Liver (tissue), 9 donors: ENCODE data around the gene RRP8. TPM values are rescaled to one million over a fixed set of nuclear protein-coding genes. Genes with fewer than 3 reads are reported as not detected.

Source experiments
- DNase-seq: peaks from one replicate; pipeline ENCODE4 v3.0.0-alpha.2; 2017; ENCODE audit warnings: low spot score
- H3K27ac ChIP-seq, 2 donors: one replicate each; pipeline ENCODE4 v1.7.0; 2013; ENCODE audit warnings: inconsistent platforms in 2 of 2, low read length in 2 of 2, control low read depth in 1 of 2, low read depth in 1 of 2, mild to moderate bottlenecking in 1 of 2
- H3K27me3 ChIP-seq, 4 donors: one replicate each; pipeline versions ENCODE4 v1.6.1 to v1.7.0; 2013; ENCODE audit warnings: low read length in 3 of 4, inconsistent platforms in 1 of 4, mild to moderate bottlenecking in 1 of 4, moderate library complexity in 1 of 4; ENCODE audit not compliant: control insufficient read depth in 4 of 4, insufficient read depth in 4 of 4
- H3K36me3 ChIP-seq, 4 donors: one replicate each; pipeline versions ENCODE4 v1.6.1 to v1.7.0; 2013; ENCODE audit warnings: low read length in 3 of 4, mild to moderate bottlenecking in 3 of 4, low read depth in 1 of 4, moderate library complexity in 1 of 4; ENCODE audit not compliant: control insufficient read depth in 4 of 4, insufficient read depth in 3 of 4
- H3K4me1 ChIP-seq, 4 donors: one replicate each; pipeline versions ENCODE4 v1.6.1 to v1.7.0; 2013; ENCODE audit warnings: low read length in 3 of 4, mild to moderate bottlenecking in 3 of 4, moderate library complexity in 1 of 4; ENCODE audit not compliant: control insufficient read depth in 4 of 4, insufficient read depth in 4 of 4
- H3K4me3 ChIP-seq, 3 donors: one replicate each; pipeline versions ENCODE4 v1.6.1 to v1.7.0; 2013; ENCODE audit warnings: low read length in 3 of 3, control low read depth in 1 of 3, low read depth in 1 of 3, mild to moderate bottlenecking in 1 of 3
- H3K9ac ChIP-seq, 2 donors: one replicate each; pipeline ENCODE4 v1.7.0; 2013; ENCODE audit warnings: low read length in 2 of 2, mild to moderate bottlenecking in 2 of 2, moderate library complexity in 2 of 2, control low read depth in 1 of 2, low read depth in 1 of 2
- H3K9me3 ChIP-seq, 4 donors: one replicate each; pipeline versions ENCODE4 v1.6.1 to v1.7.0; 2013; ENCODE audit warnings: low read length in 3 of 4; ENCODE audit not compliant: control insufficient read depth in 4 of 4
- ATF3 ChIP-seq: IDR thresholded peaks from 2 replicates; pipeline ENCODE4 v1.6.1; 2016; ENCODE audit warnings: antibody characterized with exemption
- EGR1 ChIP-seq, 2 donors: IDR thresholded peaks; 2 replicates each; pipeline ENCODE4 v1.6.1; 2016 to 2018; ENCODE audit warnings: antibody characterized with exemption in 2 of 2, low read depth in 2 of 2
- FOXA1 ChIP-seq: IDR thresholded peaks from 2 replicates; pipeline ENCODE4 v1.6.1; 2016; ENCODE audit warnings: antibody characterized with exemption
- FOXA2 ChIP-seq: IDR thresholded peaks from 2 replicates; pipeline ENCODE4 v1.6.1; 2016; ENCODE audit warnings: antibody characterized with exemption
- GABPA ChIP-seq, 2 donors: IDR thresholded peaks in 1 of 2; conservative IDR thresholded peaks in 1 of 2; 2 replicates each; pipeline ENCODE4 v1.6.1; 2016; ENCODE audit warnings: antibody characterized with exemption in 2 of 2, mild to moderate bottlenecking in 1 of 2, moderate library complexity in 1 of 2
- JUND ChIP-seq, 2 donors: IDR thresholded peaks; 2 replicates each; pipeline ENCODE4 v1.6.1; 2016; ENCODE audit warnings: antibody characterized with exemption in 2 of 2
- MAX ChIP-seq: IDR thresholded peaks from 2 replicates; pipeline ENCODE4 v1.6.1; 2016; ENCODE audit warnings: antibody characterized with exemption
- NR2F2 ChIP-seq: IDR thresholded peaks from 2 replicates; pipeline ENCODE4 v1.6.1; 2016; ENCODE audit warnings: antibody characterized with exemption
- RAD21 ChIP-seq, 2 donors: IDR thresholded peaks; 2 replicates each; pipeline ENCODE4 v1.6.1; 2016; ENCODE audit warnings: antibody characterized with exemption in 2 of 2, mild to moderate bottlenecking in 2 of 2
- REST ChIP-seq: IDR thresholded peaks from 2 replicates; pipeline ENCODE4 v1.6.1; 2016; ENCODE audit warnings: antibody characterized with exemption, mild to moderate bottlenecking
- RXRA ChIP-seq, 2 donors: IDR thresholded peaks; 2 replicates each; pipeline ENCODE4 v1.6.1; 2017 to 2018; ENCODE audit warnings: antibody characterized with exemption in 2 of 2, mild to moderate bottlenecking in 1 of 2
- SP1 ChIP-seq: IDR thresholded peaks from 2 replicates; pipeline ENCODE4 v1.6.1; 2018; ENCODE audit warnings: antibody characterized with exemption, mild to moderate bottlenecking
- YY1 ChIP-seq: IDR thresholded peaks from 2 replicates; pipeline ENCODE4 v1.6.1; 2016; ENCODE audit warnings: antibody characterized with exemption, mild to moderate bottlenecking
- WGBS: extraction: QIAGEN DNeasy Blood & Tissue Kit; methylation state at CpG from one replicate; pipeline ENCODE4 v1.1.7; 2013; 5-methylcytosine and 5-hydroxymethylcytosine counted together
- polyA plus RNA-seq, 2 donors: library from polyadenylated mRNA; stranded (reverse) in 1 of 2; unstranded in 1 of 2; fragments of 200-250 nt in 1 of 2; fragments of >200 nt in 1 of 2; fragmentation: Nextera tagmentation in 1 of 2; extraction: Ambion mirVana in 1 of 2; gene quantifications; one replicate each; pipeline versions ENCODE4 v1.2.1 to v1.2.3, GENCODE V29; 2013 to 2015
- total RNA-seq, 2 donors: library from RNA; depleted of rRNA; stranded (reverse); fragments of >200 nt; gene quantifications; one replicate each; pipeline ENCODE4 v1.2.3, GENCODE V29; 2014
- TF ChIP-seq, protein P1 (sequence below): fragments of 150-350 bp; IDR thresholded peaks from 2 replicates; pipeline ENCODE4 v1.5.1; 2017; ENCODE audit warnings: improper control_type of control experiment, low read depth, low read length; ENCODE audit not compliant: missing input control
- TF ChIP-seq, protein P2 (sequence below): IDR thresholded peaks from 2 replicates; pipeline ENCODE4 v1.6.1; 2016; ENCODE audit warnings: antibody characterized with exemption
- donor health status: healthy.
- donor health status: healthy.
- donor health status: healthy.
- donor health status: healthy.
- donor health status: healthy.

RRP8 gene
- total and polyA plus RNA-seq, 4 donors: 10.3 to 12.6 (median 11.2) TPM

- peaks cover 0 to 10% (median 2%) of the 10 kb centered on the region in 4 donors for H3K4me1 ChIP-seq
- H3K27ac ChIP-seq: peak overlapping the region; percentile 11 to 61
- no peaks in the 10 kb centered on the region for H3K36me3 ChIP-seq
- no peak for DNase-seq
- H3K9me3 ChIP-seq: no peaks in the 10 kb centered on the region
- TF ChIP-seq RAD21 (IDR thresholded peaks at IDR 0.05) (no peak), SP1 (no peak), ATF3 (no peak), YY1 (no peak), FOXA1 (no peak), JUND (IDR thresholded peaks at IDR 0.05) (no peak), NR2F2 (no peak), EGR1 (IDR thresholded peaks at IDR 0.05; ENCODE audit: low read depth in 2 of 2) (no peak), REST (no peak), GABPA (IDR thresholded peaks at IDR 0.05 in 1 of 2, conservative IDR thresholded peaks at IDR 0.05 in 1 of 2) (no peak)
- TF ChIP-seq, protein P1, sequence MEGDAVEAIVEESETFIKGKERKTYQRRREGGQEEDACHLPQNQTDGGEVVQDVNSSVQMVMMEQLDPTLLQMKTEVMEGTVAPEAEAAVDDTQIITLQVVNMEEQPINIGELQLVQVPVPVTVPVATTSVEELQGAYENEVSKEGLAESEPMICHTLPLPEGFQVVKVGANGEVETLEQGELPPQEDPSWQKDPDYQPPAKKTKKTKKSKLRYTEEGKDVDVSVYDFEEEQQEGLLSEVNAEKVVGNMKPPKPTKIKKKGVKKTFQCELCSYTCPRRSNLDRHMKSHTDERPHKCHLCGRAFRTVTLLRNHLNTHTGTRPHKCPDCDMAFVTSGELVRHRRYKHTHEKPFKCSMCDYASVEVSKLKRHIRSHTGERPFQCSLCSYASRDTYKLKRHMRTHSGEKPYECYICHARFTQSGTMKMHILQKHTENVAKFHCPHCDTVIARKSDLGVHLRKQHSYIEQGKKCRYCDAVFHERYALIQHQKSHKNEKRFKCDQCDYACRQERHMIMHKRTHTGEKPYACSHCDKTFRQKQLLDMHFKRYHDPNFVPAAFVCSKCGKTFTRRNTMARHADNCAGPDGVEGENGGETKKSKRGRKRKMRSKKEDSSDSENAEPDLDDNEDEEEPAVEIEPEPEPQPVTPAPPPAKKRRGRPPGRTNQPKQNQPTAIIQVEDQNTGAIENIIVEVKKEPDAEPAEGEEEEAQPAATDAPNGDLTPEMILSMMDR: no peak
- no peaks in the 10 kb centered on the region for H3K27me3 ChIP-seq
- WGBS: 58% methylated on average over 9 of the region's 9 CpGs
- no peak overlapping the region for H3K4me3 ChIP-seq
- H3K9ac ChIP-seq: no peak overlapping the region
These were observed 43.7 kb upstream of the RRP8 start for GRCh38 chr11:6646918-6647679.

DNA sequence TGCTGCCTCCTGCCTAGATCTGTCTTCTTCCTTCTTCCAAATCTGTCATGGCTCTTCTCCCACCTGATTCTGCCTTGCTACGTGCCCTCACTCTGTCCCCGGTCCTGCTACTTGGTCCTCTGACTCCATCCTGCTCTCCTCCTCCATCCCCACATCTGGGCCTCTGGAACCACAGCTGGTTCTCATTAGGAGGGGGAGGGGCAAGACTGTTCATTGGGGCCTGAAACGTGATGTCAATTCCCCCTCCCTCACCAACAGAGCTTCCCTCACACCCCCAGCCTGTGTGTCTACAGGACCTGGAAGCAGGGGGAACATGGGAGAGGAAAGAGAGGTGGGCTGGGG, 43.1 kb upstream of the RRP8 start:
- no peaks in the 10 kb centered on the region for H3K36me3 ChIP-seq
- H3K4me1 ChIP-seq: peaks cover 0 to 10% (median 2%) of the 10 kb centered on the region in 4 donors
- H3K4me3 ChIP-seq: no peak overlapping the region
- no peaks in the 10 kb centered on the region for H3K9me3 ChIP-seq
- WGBS: 67% methylated on average over 3 of the region's 3 CpGs
- peak overlapping the region; percentile 11 to 61 for H3K27ac ChIP-seq
- no peak for DNase-seq
- no peak overlapping the region for H3K9ac ChIP-seq
- no peaks in the 10 kb centered on the region for H3K27me3 ChIP-seq
- TF ChIP-seq REST (no peak), ATF3 (no peak), SP1 (no peak), MAX (no peak), GABPA (IDR thresholded peaks at IDR 0.05 in 1 of 2, conservative IDR thresholded peaks at IDR 0.05 in 1 of 2) (no peak), RXRA (IDR thresholded peaks at IDR 0.05) (no peak), FOXA1 (no peak), YY1 (no peak), JUND (IDR thresholded peaks at IDR 0.05) (no peak), FOXA2 (no peak), NR2F2 (no peak), EGR1 (IDR thresholded peaks at IDR 0.05; ENCODE audit: low read depth in 2 of 2) (no peak)
- TF ChIP-seq, protein P2, sequence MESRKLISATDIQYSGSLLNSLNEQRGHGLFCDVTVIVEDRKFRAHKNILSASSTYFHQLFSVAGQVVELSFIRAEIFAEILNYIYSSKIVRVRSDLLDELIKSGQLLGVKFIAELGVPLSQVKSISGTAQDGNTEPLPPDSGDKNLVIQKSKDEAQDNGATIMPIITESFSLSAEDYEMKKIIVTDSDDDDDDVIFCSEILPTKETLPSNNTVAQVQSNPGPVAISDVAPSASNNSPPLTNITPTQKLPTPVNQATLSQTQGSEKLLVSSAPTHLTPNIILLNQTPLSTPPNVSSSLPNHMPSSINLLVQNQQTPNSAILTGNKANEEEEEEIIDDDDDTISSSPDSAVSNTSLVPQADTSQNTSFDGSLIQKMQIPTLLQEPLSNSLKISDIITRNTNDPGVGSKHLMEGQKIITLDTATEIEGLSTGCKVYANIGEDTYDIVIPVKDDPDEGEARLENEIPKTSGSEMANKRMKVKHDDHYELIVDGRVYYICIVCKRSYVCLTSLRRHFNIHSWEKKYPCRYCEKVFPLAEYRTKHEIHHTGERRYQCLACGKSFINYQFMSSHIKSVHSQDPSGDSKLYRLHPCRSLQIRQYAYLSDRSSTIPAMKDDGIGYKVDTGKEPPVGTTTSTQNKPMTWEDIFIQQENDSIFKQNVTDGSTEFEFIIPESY: no peak
- TF ChIP-seq, protein P1: no peak
